GM23338 (cell line): ENCODE measurements around the gene BCAR3. TPM values are rescaled to one million over a fixed set of nuclear protein-coding genes. Genes with fewer than 3 reads are reported as not detected.

Experiments used
- CREB1 ChIP-seq: fragments of 250-450 bp; sonication (Bioruptor Pico); IDR thresholded peaks from 2 replicates; pipeline ENCODE4 v1.5.0; 2020; ENCODE audit warnings: low read depth, mild to moderate bottlenecking, moderate library complexity
- EZH2 ChIP-seq: fragments of 200-600 bp; sonication (generic); IDR thresholded peaks from one replicate; pipeline ENCODE4 v1.8.0; 2017; ENCODE audit warnings: antibody characterized with exemption, mild to moderate bottlenecking, low read depth; ENCODE audit not compliant: unreplicated experiment
- EZH2phosphoT487 ChIP-seq: fragments of 200-600 bp; sonication (generic); IDR thresholded peaks from one replicate; pipeline ENCODE4 v1.8.1; 2018; ENCODE audit warnings: antibody characterized with exemption; ENCODE audit not compliant: unreplicated experiment
- JUNB ChIP-seq: IDR thresholded peaks from one replicate; pipeline ENCODE4 v1.6.1; 2016; ENCODE audit warnings: antibody characterized with exemption; ENCODE audit not compliant: unreplicated experiment
- POLR2AphosphoS5 ChIP-seq: IDR thresholded peaks from 2 replicates; pipeline ENCODE4 v1.6.1; 2016; ENCODE audit warnings: antibody characterized with exemption, low read depth
- STAT1 ChIP-seq: IDR thresholded peaks from one replicate; pipeline ENCODE4 v1.6.1; 2016; ENCODE audit warnings: antibody characterized with exemption; ENCODE audit not compliant: unreplicated experiment
- ZNF331 ChIP-seq: fragments of 250-450 bp; sonication (Bioruptor Pico); IDR thresholded peaks from 2 replicates; pipeline ENCODE4 v1.5.0; 2020; ENCODE audit warnings: low read depth, mild to moderate bottlenecking, moderate library complexity
- polyA plus RNA-seq: library from polyadenylated mRNA; unstranded; fragments of >200 nt; fragmentation: Nextera tagmentation; extraction: Ambion mirVana; gene quantifications from 2 replicates; pipeline ENCODE4 v1.2.1, GENCODE V29; 2016
- total RNA-seq: library from RNA; depleted of rRNA; stranded (reverse); fragments of >200 nt; shearing (Covaris generic); gene quantifications from 2 replicates; pipeline ENCODE4 v1.2.3, GENCODE V29; 2014
- TF ChIP-seq, protein P1 (sequence below): fragments of 250-450 bp; sonication (Bioruptor Pico); IDR thresholded peaks from 2 replicates; pipeline ENCODE4 v1.5.0; 2020; ENCODE audit warnings: mild to moderate bottlenecking, moderate library complexity
- TF ChIP-seq, protein P2 (sequence below): IDR thresholded peaks from 2 replicates; pipeline ENCODE4 v1.6.1; 2016; ENCODE audit warnings: antibody characterized with exemption
- TF ChIP-seq, protein P3 (sequence below), 2 experiments: fragments of 200-600 bp in 1 of 2; sonication (generic) in 1 of 2; conservative IDR thresholded peaks; 2 replicates each; pipeline versions ENCODE4 v1.5.1 to v1.6.1; 2016 to 2017; ENCODE audit warnings: antibody characterized with exemption in 2 of 2, low read depth in 2 of 2, mild to moderate bottlenecking in 2 of 2, moderate library complexity in 1 of 2

BCAR3 gene
- total and polyA plus RNA-seq, 2 experiments from 2014 or later: 5.5 to 9.7 TPM

DNA sequence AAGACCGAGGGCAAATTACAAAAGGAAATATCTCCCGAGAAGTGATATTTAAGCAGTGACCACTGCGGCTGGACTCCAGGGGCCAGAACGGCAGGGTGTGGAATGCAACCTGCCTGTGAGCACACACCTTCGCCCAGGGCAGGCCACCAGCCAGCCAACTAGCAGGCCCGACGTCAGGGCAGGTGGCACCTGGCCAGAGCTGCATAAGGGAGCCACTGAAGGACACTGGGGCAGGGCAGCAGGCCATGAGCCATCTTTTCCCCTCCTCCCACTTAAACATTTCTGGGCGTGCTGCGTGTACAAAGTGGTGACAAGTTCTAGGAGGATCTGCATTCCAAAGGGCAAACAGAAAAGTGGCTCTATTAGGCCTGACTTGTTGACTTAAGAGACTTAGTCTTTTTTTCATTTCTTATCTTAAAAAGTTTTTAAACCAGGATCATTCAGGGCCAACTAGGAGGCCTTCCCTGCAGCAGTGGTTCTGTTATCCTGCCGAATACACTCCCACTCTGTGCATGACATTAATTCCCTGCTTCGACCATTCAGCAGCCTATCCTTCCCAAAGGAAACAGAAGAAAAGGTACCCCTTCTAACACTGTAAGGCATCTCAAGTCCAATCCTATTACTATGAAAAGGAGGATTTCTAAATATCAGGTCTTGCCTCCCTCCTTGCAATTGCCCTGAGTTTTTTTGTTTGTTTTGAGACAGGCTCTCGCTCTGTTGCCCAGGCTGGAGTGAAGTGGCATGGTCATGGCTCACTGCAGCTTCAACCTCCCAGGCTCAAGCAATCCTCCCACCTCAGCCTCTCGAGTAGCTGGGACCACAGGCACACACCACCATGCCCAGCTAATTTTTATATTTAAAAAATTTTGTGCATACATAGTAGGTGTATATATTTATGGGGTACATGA lies 96.3 kb downstream of the BCAR3 start (continued):
- TF ChIP-seq, protein P1, sequence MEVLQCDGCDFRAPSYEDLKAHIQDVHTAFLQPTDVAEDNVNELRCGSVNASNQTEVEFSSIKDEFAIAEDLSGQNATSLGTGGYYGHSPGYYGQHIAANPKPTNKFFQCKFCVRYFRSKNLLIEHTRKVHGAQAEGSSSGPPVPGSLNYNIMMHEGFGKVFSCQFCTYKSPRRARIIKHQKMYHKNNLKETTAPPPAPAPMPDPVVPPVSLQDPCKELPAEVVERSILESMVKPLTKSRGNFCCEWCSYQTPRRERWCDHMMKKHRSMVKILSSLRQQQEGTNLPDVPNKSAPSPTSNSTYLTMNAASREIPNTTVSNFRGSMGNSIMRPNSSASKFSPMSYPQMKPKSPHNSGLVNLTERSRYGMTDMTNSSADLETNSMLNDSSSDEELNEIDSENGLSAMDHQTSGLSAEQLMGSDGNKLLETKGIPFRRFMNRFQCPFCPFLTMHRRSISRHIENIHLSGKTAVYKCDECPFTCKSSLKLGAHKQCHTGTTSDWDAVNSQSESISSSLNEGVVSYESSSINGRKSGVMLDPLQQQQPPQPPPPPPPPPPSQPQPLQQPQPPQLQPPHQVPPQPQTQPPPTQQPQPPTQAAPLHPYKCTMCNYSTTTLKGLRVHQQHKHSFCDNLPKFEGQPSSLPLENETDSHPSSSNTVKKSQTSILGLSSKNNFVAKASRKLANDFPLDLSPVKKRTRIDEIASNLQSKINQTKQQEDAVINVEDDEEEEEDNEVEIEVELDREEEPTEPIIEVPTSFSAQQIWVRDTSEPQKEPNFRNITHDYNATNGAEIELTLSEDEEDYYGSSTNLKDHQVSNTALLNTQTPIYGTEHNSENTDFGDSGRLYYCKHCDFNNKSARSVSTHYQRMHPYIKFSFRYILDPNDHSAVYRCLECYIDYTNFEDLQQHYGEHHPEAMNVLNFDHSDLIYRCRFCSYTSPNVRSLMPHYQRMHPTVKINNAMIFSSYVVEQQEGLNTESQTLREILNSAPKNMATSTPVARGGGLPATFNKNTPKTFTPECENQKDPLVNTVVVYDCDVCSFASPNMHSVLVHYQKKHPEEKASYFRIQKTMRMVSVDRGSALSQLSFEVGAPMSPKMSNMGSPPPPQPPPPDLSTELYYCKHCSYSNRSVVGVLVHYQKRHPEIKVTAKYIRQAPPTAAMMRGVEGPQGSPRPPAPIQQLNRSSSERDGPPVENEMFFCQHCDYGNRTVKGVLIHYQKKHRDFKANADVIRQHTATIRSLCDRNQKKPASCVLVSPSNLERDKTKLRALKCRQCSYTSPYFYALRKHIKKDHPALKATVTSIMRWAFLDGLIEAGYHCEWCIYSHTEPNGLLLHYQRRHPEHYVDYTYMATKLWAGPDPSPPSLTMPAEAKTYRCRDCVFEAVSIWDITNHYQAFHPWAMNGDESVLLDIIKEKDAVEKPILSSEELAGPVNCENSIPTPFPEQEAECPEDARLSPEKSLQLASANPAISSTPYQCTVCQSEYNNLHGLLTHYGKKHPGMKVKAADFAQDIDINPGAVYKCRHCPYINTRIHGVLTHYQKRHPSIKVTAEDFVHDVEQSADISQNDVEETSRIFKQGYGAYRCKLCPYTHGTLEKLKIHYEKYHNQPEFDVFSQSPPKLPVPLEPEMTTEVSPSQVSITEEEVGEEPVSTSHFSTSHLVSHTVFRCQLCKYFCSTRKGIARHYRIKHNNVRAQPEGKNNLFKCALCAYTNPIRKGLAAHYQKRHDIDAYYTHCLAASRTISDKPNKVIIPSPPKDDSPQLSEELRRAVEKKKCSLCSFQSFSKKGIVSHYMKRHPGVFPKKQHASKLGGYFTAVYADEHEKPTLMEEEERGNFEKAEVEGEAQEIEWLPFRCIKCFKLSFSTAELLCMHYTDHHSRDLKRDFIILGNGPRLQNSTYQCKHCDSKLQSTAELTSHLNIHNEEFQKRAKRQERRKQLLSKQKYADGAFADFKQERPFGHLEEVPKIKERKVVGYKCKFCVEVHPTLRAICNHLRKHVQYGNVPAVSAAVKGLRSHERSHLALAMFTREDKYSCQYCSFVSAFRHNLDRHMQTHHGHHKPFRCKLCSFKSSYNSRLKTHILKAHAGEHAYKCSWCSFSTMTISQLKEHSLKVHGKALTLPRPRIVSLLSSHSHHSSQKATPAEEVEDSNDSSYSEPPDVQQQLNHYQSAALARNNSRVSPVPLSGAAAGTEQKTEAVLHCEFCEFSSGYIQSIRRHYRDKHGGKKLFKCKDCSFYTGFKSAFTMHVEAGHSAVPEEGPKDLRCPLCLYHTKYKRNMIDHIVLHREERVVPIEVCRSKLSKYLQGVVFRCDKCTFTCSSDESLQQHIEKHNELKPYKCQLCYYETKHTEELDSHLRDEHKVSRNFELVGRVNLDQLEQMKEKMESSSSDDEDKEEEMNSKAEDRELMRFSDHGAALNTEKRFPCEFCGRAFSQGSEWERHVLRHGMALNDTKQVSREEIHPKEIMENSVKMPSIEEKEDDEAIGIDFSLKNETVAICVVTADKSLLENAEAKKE (CRISPR knock-in tag): no peak
- no peak for TF ChIP-seq POLR2AphosphoS5
- no peak for TF ChIP-seq EZH2phosphoT487
- no peak for TF ChIP-seq CREB1 (CRISPR knock-in tag)
- no peak for TF ChIP-seq ZNF331 (CRISPR knock-in tag)
- no peak for TF ChIP-seq JUNB
- TF ChIP-seq STAT1: no peak
- TF ChIP-seq EZH2: no peak
- TF ChIP-seq, protein P2, sequence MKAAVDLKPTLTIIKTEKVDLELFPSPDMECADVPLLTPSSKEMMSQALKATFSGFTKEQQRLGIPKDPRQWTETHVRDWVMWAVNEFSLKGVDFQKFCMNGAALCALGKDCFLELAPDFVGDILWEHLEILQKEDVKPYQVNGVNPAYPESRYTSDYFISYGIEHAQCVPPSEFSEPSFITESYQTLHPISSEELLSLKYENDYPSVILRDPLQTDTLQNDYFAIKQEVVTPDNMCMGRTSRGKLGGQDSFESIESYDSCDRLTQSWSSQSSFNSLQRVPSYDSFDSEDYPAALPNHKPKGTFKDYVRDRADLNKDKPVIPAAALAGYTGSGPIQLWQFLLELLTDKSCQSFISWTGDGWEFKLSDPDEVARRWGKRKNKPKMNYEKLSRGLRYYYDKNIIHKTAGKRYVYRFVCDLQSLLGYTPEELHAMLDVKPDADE: no peak
- TF ChIP-seq, protein P3, sequence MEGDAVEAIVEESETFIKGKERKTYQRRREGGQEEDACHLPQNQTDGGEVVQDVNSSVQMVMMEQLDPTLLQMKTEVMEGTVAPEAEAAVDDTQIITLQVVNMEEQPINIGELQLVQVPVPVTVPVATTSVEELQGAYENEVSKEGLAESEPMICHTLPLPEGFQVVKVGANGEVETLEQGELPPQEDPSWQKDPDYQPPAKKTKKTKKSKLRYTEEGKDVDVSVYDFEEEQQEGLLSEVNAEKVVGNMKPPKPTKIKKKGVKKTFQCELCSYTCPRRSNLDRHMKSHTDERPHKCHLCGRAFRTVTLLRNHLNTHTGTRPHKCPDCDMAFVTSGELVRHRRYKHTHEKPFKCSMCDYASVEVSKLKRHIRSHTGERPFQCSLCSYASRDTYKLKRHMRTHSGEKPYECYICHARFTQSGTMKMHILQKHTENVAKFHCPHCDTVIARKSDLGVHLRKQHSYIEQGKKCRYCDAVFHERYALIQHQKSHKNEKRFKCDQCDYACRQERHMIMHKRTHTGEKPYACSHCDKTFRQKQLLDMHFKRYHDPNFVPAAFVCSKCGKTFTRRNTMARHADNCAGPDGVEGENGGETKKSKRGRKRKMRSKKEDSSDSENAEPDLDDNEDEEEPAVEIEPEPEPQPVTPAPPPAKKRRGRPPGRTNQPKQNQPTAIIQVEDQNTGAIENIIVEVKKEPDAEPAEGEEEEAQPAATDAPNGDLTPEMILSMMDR (conservative IDR thresholded peaks at IDR 0.05; ENCODE audit: low read depth in 2 of 2): no peak
